ENCODE measurements around the gene PRPF19. TPM values are rescaled to one million over a fixed set of nuclear protein-coding genes. Genes with fewer than 3 reads are reported as not detected.

PRPF19 gene
- total and polyA plus RNA-seq, 9 of the 15 experiments (the other 6 are each of a cell fraction or from before 2014, with no cell fraction given): 9.4 to 212 (median 73.2) TPM

- ChIA-PET CTCF (ENCODE audit: low intra/inter-chr PET ratio) (no interaction called here), POLR2A (interaction anchor here (0.9 to 1.4 kb wide), 3 partner anchors 13 to 210 kb away, joined by 3 to 4 read pairs (median 3); no protein-coding TSS in a partner anchor)
- in situ Hi-C loops (cut with MboI) (no loop called here), intact Hi-C loops (cut with micrococcal nuclease) (no loop called here)
- DNase-seq (ENCODE audit: extremely low read depth in 1 of 4, low spot score in 3 of 4): no peak
- Histone ChIP-seq H2AFZ (ENCODE audit: low read depth, low read length) (no peak overlapping the region), H3K27ac (ENCODE audit: extremely low read depth, low read depth, low read length) (no peak overlapping the region), H3K4me1 (replicated peaks in 1 of 2; ENCODE audit: control insufficient read depth in 2 of 2, insufficient read depth in 2 of 2, low read length in 2 of 2) (peaks cover 0 to 26% of the 10 kb centered on the region in 2 experiments; a peak in 2 of 5 replicates), H3K4me2 (ENCODE audit: insufficient read depth, low read length) (no peak overlapping the region), H3K27me3 (ENCODE audit: control insufficient read depth in 2 of 2, insufficient read depth in 2 of 2, low read length in 2 of 2) (peaks cover 73 to 96% of the 10 kb centered on the region in 2 experiments), H3K9me1 (ENCODE audit: control insufficient read depth, insufficient read depth, low read length) (no peaks in the 10 kb centered on the region), H3K36me3 (ENCODE audit: control insufficient read depth, insufficient read depth, low read length) (no peaks in the 10 kb centered on the region), H3K9me3 (replicated peaks; ENCODE audit: control insufficient read depth, insufficient read depth, low read depth, low read length) (no peaks in the 10 kb centered on the region), H4K20me1 (replicated peaks; ENCODE audit: control insufficient read depth, insufficient read depth, low read length) (0 out of 2 replicates have a peak, but pooled peaks cover 13% of the 10 kb centered on the region), H3K79me2 (ENCODE audit: control insufficient read depth, insufficient read depth, low read length) (no peaks in the 10 kb centered on the region), H3K9ac (ENCODE audit: insufficient read depth in 1 of 2, low read depth in 2 of 2, low read length in 2 of 2) (no peak overlapping the region), H3K4me3 (no peak overlapping the region)
- WGBS (ENCODE audit: insufficient coverage, low coverage, missing lambda C conversion rate): 0% methylated on average over 4 of the region's 4 CpGs
- no TSS peak for BruUV-seq (replicated peaks)
- no peak for ATAC-seq
- TF ChIP-seq GATAD2A (IDR thresholded peaks at IDR 0.05): no peak
- TF ChIP-seq CEBPG (CRISPR knock-in tag; IDR thresholded peaks at IDR 0.05): no peak
- no peak for TF ChIP-seq CEBPG (tag; conservative IDR thresholded peaks at IDR 0.05 in 1 of 2, IDR thresholded peaks at IDR 0.05 in 1 of 2)
- no peak for TF ChIP-seq SMARCE1 (IDR thresholded peaks at IDR 0.05)
- no peak for TF ChIP-seq HNRNPH1 (optimal IDR thresholded peaks at IDR 0.05; ENCODE audit: low read depth, low read length)
- TF ChIP-seq DMBX1 (CRISPR knock-in tag; IDR thresholded peaks at IDR 0.05; ENCODE audit: borderline replicate concordance): no peak
- TF ChIP-seq NCOR1 (IDR thresholded peaks at IDR 0.05): no peak
- no peak for FAIRE-seq
These were observed 23.4 kb upstream of the PRPF19 start for GRCh38 chr11:60929764-60930163.
